ENCODE measurements around the gene SCYGR5. TPM values are rescaled to one million over a fixed set of nuclear protein-coding genes. Genes with fewer than 3 reads are reported as not detected.
"Not testable (repeated sequence)": the region's sequence is repeated elsewhere in the genome, so short reads cannot be mapped to it uniquely, and the experiment has no call there.

SCYGR5 gene
- total and polyA plus RNA-seq, 3 experiments from 2014 or later, result not detected

DNA sequence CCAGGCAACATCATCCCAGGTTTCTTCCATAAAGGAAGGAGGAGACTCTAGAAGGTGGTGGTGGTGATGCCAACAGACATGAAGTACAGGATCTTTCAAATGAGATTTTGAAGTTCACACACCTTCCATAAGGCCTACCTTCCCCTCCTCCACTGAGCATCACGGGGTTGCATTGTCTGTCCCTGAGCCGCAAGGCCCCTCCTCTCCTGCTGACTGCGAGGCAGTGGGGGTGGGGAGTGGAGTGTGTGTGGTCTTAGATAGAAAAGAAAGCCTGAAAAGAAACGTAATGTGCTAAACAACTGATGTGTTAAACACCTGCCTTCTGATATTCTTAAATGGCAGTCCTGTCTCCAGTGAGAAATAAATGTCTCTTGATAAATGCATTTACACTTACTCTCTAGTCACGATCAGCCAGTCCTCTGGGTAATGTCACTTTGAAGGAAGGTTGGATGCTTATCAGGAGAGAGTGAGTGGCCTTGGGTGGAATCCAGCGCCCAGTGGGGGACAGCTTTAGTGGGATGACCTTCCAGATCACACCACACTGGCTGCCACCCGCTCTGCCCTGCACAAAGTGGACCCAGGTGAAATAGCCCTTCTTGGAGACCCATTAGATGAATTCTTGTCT is 5.5 kb upstream of the SCYGR5 start:
- no peaks in the 10 kb centered on the region for H3K9me3 Mint-ChIP-seq
- H3K4me3 ChIP-seq (ENCODE audit: low read length), result no peak overlapping the region
- no peaks in the 10 kb centered on the region for H3K4me1 Mint-ChIP-seq
- no peaks in the 10 kb centered on the region for H3K4me1 ChIP-seq (ENCODE audit: insufficient read depth, low read length)
- H3K27me3 ChIP-seq (ENCODE audit: insufficient read depth, low read length, poor library complexity, severe bottlenecking), result no peaks in the 10 kb centered on the region
- H3K27ac Mint-ChIP-seq, result no peak overlapping the region
- no peaks in the 10 kb centered on the region for H3K9me3 ChIP-seq (ENCODE audit: low read length)
- no peak overlapping the region for H3K27ac ChIP-seq (ENCODE audit: low read depth, low read length)
- no peaks in the 10 kb centered on the region for H3K36me3 Mint-ChIP-seq
- no peak overlapping the region for H3K4me3 Mint-ChIP-seq
- no peak for DNase-seq
- ChIA-PET CTCF (no interaction called here), POLR2A (no interaction called here)
- no peaks in the 10 kb centered on the region for H3K36me3 ChIP-seq (ENCODE audit: insufficient read depth, low read length)
- peaks cover 3 to 10% of the 10 kb centered on the region in 2 donors for H3K27me3 Mint-ChIP-seq

GRCh38 chr2:227661827-227662226 is 4.8 kb upstream of the SCYGR5 start:
- H3K27ac ChIP-seq (ENCODE audit: low read depth, low read length), result no peak overlapping the region
- no peak overlapping the region for H3K4me3 ChIP-seq (ENCODE audit: low read length)
- no peaks in the 10 kb centered on the region for H3K4me1 Mint-ChIP-seq
- no peak for DNase-seq
- H3K4me3 Mint-ChIP-seq, result no peak overlapping the region
- peaks cover 4 to 10% of the 10 kb centered on the region in 2 donors for H3K27me3 Mint-ChIP-seq
- H3K4me1 ChIP-seq (ENCODE audit: insufficient read depth, low read length), result no peaks in the 10 kb centered on the region
- no peak overlapping the region for H3K27ac Mint-ChIP-seq
- no peaks in the 10 kb centered on the region for H3K9me3 Mint-ChIP-seq
- H3K36me3 ChIP-seq (ENCODE audit: insufficient read depth, low read length), result no peaks in the 10 kb centered on the region
- CTCF ChIA-PET, result no interaction called here
- no peaks in the 10 kb centered on the region for H3K36me3 Mint-ChIP-seq
- H3K9me3 ChIP-seq (ENCODE audit: low read length), result no peaks in the 10 kb centered on the region
- H3K27me3 ChIP-seq (ENCODE audit: insufficient read depth, low read length, poor library complexity, severe bottlenecking), result no peaks in the 10 kb centered on the region
- POLR2A ChIA-PET, result no interaction called here

DNA sequence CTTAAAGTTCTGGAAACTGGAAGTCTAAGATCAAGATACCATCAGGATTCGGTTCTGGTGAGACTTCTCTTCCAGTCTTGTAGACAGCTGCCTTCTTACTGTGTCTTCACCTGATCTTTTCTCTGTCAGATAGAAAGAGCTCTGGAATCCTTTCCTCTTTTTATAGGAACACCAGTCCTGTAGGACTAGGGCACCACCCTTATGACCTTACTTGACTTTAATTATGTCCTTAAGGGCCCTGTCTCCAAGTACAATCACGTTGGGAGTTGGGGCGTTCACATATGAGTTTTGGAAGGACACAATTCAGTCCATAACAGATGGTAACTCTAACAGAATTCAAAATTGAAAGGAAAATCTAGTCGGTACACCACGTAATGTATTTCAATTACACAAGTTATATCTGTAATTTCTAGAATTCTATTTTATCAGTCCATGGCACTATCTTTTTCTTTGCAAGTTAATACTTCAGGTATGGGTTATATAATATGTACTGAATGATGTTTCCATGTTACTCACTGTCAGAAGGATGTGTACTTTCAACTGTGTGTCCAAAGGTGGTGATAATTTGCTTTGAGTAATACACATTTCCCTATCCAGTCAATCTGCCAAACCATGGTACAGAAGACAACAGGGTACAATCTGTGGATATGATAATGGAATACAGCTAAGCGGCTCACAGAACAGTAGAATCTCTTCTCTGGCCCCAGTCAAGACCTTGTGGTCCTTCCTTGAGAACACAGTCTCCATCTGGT is 1.2 kb upstream of the SCYGR5 start:
- H3K27me3 Mint-ChIP-seq, result peaks cover 6 to 12% of the 10 kb centered on the region in 2 donors
- H3K36me3 Mint-ChIP-seq, result no peaks in the 10 kb centered on the region
- H3K27ac ChIP-seq (ENCODE audit: low read depth, low read length), result no peak overlapping the region
- H3K4me3 Mint-ChIP-seq, result no peak overlapping the region
- H3K4me3 ChIP-seq (ENCODE audit: low read length), result no peak overlapping the region
- no peaks in the 10 kb centered on the region for H3K4me1 ChIP-seq (ENCODE audit: insufficient read depth, low read length)
- no peaks in the 10 kb centered on the region for H3K27me3 ChIP-seq (ENCODE audit: insufficient read depth, low read length, poor library complexity, severe bottlenecking)
- CTCF ChIA-PET, result interaction anchor here (1.0 kb wide), 1 partner anchor 7 kb away, joined by 4 read pairs; no protein-coding TSS in a partner anchor
- DNase-seq, result no peak
- no peaks in the 10 kb centered on the region for H3K36me3 ChIP-seq (ENCODE audit: insufficient read depth, low read length)
- H3K27ac Mint-ChIP-seq, result no peak overlapping the region
- POLR2A ChIA-PET, result no interaction called here
- H3K4me1 Mint-ChIP-seq, result no peaks in the 10 kb centered on the region
- H3K9me3 Mint-ChIP-seq, result no peaks in the 10 kb centered on the region
- no peaks in the 10 kb centered on the region for H3K9me3 ChIP-seq (ENCODE audit: low read length)

DNA sequence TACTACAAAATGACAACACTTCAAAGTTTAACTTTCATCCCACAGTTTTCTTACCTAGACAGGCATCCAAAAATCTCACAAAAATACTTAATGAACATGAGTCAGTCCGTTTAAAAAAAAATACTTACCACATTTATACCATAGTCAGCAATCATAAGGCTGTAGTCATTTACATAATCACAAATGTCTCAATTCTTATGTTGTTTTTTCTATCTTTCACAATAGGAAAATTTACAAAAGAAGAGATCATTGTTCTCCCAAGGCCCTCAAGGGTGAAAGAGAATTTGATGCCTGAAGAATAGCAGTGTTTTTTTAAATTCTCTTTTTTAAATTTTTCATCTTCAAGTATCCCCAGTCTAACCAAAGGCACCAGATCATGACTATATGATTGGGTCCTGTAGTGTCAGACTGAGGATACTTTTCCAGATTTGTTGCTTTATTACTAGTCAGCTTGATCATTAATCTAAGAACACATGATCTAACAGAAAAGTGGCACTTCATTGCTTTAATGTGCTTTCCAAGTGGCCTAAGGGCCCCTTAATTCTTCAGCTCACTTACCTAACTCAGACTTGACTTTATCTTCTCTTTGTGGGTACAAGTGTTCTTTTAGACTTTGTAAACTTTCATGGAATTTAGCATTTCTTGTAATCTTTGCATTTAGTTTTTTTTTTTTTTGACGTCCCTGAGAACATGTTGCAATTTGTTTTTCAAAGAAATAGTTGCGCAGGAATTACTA is 4.7 kb downstream of the SCYGR5 start:
- Mint-ChIP-seq H3K9me3 (no peaks in the 10 kb centered on the region), H3K27me3 (peaks cover 13 to 19% of the 10 kb centered on the region in 2 donors), H3K4me1 (no peaks in the 10 kb centered on the region), H3K27ac (no peak overlapping the region), H3K4me3 (no peak overlapping the region), H3K36me3 (no peaks in the 10 kb centered on the region)
- ChIA-PET POLR2A (no interaction called here), CTCF (interaction anchor here (1.1 kb wide), 1 partner anchor 13 kb away, joined by 3 read pairs; no protein-coding TSS in a partner anchor)
- no peak for DNase-seq
- Histone ChIP-seq H3K27me3 (ENCODE audit: insufficient read depth, low read length, poor library complexity, severe bottlenecking) (no peaks in the 10 kb centered on the region), H3K27ac (ENCODE audit: low read depth, low read length) (no peak overlapping the region), H3K4me1 (ENCODE audit: insufficient read depth, low read length) (no peaks in the 10 kb centered on the region), H3K9me3 (ENCODE audit: low read length) (no peaks in the 10 kb centered on the region), H3K36me3 (ENCODE audit: insufficient read depth, low read length) (no peaks in the 10 kb centered on the region), H3K4me3 (ENCODE audit: low read length) (no peak overlapping the region)

GRCh38 chr2:227673620-227674019 is 7.0 kb downstream of the SCYGR5 start:
- H3K27ac ChIP-seq (ENCODE audit: low read depth, low read length); CTCF ChIA-PET; H3K27me3 ChIP-seq (ENCODE audit: insufficient read depth, low read length, poor library complexity, severe bottlenecking); H3K27ac Mint-ChIP-seq; H3K4me3 Mint-ChIP-seq; H3K4me1 ChIP-seq (ENCODE audit: insufficient read depth, low read length); H3K36me3 Mint-ChIP-seq; H3K36me3 ChIP-seq (ENCODE audit: insufficient read depth, low read length); H3K4me1 Mint-ChIP-seq; H3K4me3 ChIP-seq (ENCODE audit: low read length); DNase-seq; H3K9me3 Mint-ChIP-seq; POLR2A ChIA-PET; H3K9me3 ChIP-seq (ENCODE audit: low read length): not testable (repeated sequence)
- peaks cover 13 to 17% of the 10 kb centered on the region in 2 donors for H3K27me3 Mint-ChIP-seq

DNA sequence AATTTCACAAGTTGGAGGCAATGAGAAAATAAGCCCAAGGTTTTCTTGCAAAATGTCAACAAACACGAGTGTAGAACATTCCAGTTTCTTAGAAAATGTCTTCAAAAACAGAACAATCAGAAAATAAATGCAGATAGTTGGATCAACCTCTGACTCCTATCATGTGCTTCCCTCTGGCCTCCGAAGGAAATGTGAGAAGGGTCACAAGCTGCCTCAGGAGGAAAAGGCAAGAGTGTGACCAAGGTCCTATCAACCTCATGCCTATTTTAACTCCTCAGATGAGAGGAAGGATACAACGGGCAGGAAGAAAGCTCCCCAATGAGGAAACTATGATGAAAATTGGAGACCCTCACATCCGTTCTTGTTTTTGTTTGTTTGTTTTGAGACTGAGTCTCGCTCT is 7.9 kb downstream of the SCYGR5 start:
- peaks cover 14 to 17% of the 10 kb centered on the region in 2 donors for H3K27me3 Mint-ChIP-seq
- H3K27me3 ChIP-seq (ENCODE audit: insufficient read depth, low read length, poor library complexity, severe bottlenecking), result no peaks in the 10 kb centered on the region
- no peak overlapping the region for H3K27ac ChIP-seq (ENCODE audit: low read depth, low read length)
- no peak for DNase-seq
- no peaks in the 10 kb centered on the region for H3K36me3 Mint-ChIP-seq
- H3K9me3 Mint-ChIP-seq, result no peaks in the 10 kb centered on the region
- CTCF ChIA-PET, result no interaction called here
- POLR2A ChIA-PET, result no interaction called here
- H3K4me3 Mint-ChIP-seq, result no peak overlapping the region
- no peak overlapping the region for H3K4me3 ChIP-seq (ENCODE audit: low read length)
- no peaks in the 10 kb centered on the region for H3K4me1 ChIP-seq (ENCODE audit: insufficient read depth, low read length)
- H3K36me3 ChIP-seq (ENCODE audit: insufficient read depth, low read length), result no peaks in the 10 kb centered on the region
- H3K4me1 Mint-ChIP-seq, result no peaks in the 10 kb centered on the region
- H3K27ac Mint-ChIP-seq, result no peak overlapping the region
- H3K9me3 ChIP-seq (ENCODE audit: low read length), result no peaks in the 10 kb centered on the region

DNA sequence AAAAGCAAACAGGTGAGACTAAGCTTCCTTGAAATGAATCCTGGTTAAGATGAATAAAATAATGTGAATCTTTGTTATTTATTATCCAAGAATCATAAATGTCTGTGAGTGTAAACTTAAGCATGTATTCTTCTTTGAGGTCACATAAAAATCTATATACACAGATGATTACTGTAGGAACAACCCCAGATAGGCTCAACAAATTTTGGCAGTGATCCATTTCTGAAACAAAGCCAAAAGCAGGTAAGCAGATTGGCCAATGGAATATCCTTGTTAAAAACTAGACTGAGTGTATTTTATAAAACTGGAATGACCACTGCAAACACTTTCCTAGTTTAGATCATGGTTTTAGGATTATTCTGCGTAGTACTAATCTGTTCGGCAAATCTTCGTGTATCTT is 11.3 kb downstream of the SCYGR5 start:
- no peaks in the 10 kb centered on the region for H3K4me1 ChIP-seq (ENCODE audit: insufficient read depth, low read length)
- no peaks in the 10 kb centered on the region for H3K36me3 Mint-ChIP-seq
- H3K36me3 ChIP-seq (ENCODE audit: insufficient read depth, low read length), result no peaks in the 10 kb centered on the region
- H3K4me1 Mint-ChIP-seq, result no peaks in the 10 kb centered on the region
- H3K27me3 ChIP-seq (ENCODE audit: insufficient read depth, low read length, poor library complexity, severe bottlenecking), result no peaks in the 10 kb centered on the region
- no peak overlapping the region for H3K4me3 ChIP-seq (ENCODE audit: low read length)
- no peak for DNase-seq
- no peak overlapping the region for H3K27ac Mint-ChIP-seq
- no peak overlapping the region for H3K27ac ChIP-seq (ENCODE audit: low read depth, low read length)
- H3K27me3 Mint-ChIP-seq, result peaks cover 9% of the 10 kb centered on the region in 2 donors
- no peaks in the 10 kb centered on the region for H3K9me3 Mint-ChIP-seq
- ChIA-PET CTCF (no interaction called here), POLR2A (no interaction called here)
- H3K4me3 Mint-ChIP-seq, result no peak overlapping the region
- H3K9me3 ChIP-seq (ENCODE audit: low read length), result no peaks in the 10 kb centered on the region

DNA sequence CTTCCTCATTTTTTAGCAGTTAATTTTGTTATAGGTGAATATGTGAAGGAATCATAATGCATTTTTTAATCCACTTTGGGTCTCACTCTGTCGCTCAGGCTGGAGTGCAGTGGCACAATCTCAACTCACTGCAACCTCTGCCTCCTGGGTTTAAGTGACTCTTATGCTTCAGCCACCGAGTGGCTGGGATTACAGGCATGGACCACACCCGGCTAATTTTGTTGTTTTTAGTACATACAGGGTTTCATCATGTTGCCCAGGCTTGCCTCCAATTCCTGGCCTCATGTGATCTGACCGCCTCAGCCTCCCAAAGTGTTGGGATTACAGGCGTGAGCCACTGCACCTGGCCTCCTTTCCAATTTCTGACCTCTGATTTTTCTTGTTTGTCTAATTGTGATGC is 17.7 kb downstream of the SCYGR5 start:
- Histone ChIP-seq H3K9me3 (ENCODE audit: low read length) (no peaks in the 10 kb centered on the region), H3K27me3 (ENCODE audit: insufficient read depth, low read length, poor library complexity, severe bottlenecking) (no peaks in the 10 kb centered on the region), H3K36me3 (ENCODE audit: insufficient read depth, low read length) (no peaks in the 10 kb centered on the region), H3K4me1 (ENCODE audit: insufficient read depth, low read length) (no peaks in the 10 kb centered on the region), H3K4me3 (ENCODE audit: low read length) (no peak overlapping the region), H3K27ac (ENCODE audit: low read depth, low read length) (no peak overlapping the region)
- H3K27ac Mint-ChIP-seq, result no peak overlapping the region
- no peak overlapping the region for H3K4me3 Mint-ChIP-seq
- no peaks in the 10 kb centered on the region for H3K36me3 Mint-ChIP-seq
- no peak for DNase-seq
- ChIA-PET POLR2A (no interaction called here), CTCF (no interaction called here)
- no peaks in the 10 kb centered on the region for H3K9me3 Mint-ChIP-seq
- peaks cover 4 to 33% of the 10 kb centered on the region in 2 donors for H3K27me3 Mint-ChIP-seq
- no peaks in the 10 kb centered on the region for H3K4me1 Mint-ChIP-seq

Measured in CD8-positive, alpha-beta memory T cell (primary cell).